HG03025 (cell line): ENCODE measurements around the gene SLC18A3.

ENCODE experiments used
- ATAC-seq: cut with Tn5 transposase; IDR thresholded peaks from one replicate; pipeline ENCODE4 v1.9.1; 2021; ENCODE audit warnings: mild to moderate bottlenecking, moderate library complexity; ENCODE audit not compliant: unreplicated experiment, low FRiP score

The SLC18A3 gene

GRCh38 chr10:49610458-49611165 is 502 bp downstream of the SLC18A3 start:
- no peak for ATAC-seq

GRCh38 chr10:49611166-49611815 is 1.2 kb downstream of the SLC18A3 start:
- no peak for ATAC-seq

- no peak for ATAC-seq
Observed at GRCh38 chr10:49611816-49612512, 1.9 kb downstream of the SLC18A3 start.

- no peak for ATAC-seq
Observed at GRCh38 chr10:49612513-49613164, 2.5 kb downstream of the SLC18A3 start.

GRCh38 chr10:49613165-49613881 is 3.2 kb downstream of the SLC18A3 start:
- no peak for ATAC-seq

GRCh38 chr10:49613882-49614241 is 3.8 kb downstream of the SLC18A3 start, which contains the start of gene CHAT:
CHAT (plus strand) TSS chr10:49614037; CDS start chr10:49614190, 153 bp downstream.
- ATAC-seq = no peak

- no peak for ATAC-seq
Observed at GRCh38 chr10:49614242-49615198, 4.4 kb downstream of the SLC18A3 start.

- no peak for ATAC-seq
Observed at GRCh38 chr10:49615213-49615612, 5.1 kb downstream of the SLC18A3 start.

GRCh38 chr10:49615721-49616120 is 5.6 kb downstream of the SLC18A3 start:
- ATAC-seq = no peak

GRCh38 chr10:49616421-49617101 is 6.5 kb downstream of the SLC18A3 start:
- no peak for ATAC-seq

- no peak for ATAC-seq
Observed at GRCh38 chr10:49617121-49618020, 7.3 kb downstream of the SLC18A3 start.

- no peak for ATAC-seq
Observed at GRCh38 chr10:49618821-49619220, 8.7 kb downstream of the SLC18A3 start.

GRCh38 chr10:49619613-49620012 is 9.5 kb downstream of the SLC18A3 start:
- no peak for ATAC-seq

- ATAC-seq = no peak
Observed at GRCh38 chr10:49620286-49620810, 10.2 kb downstream of the SLC18A3 start.

- no peak for ATAC-seq
Observed at GRCh38 chr10:49620841-49621378, 10.8 kb downstream of the SLC18A3 start.

- no peak for ATAC-seq
Observed at GRCh38 chr10:49621561-49621960, 11.5 kb downstream of the SLC18A3 start.
